IMR-90 (cell line): Measurements from ENCODE around the gene FBXL13. TPM values are rescaled to one million over a fixed set of nuclear protein-coding genes. Genes with fewer than 3 reads are reported as not detected.
A peak's percentile ranks its signal among the peaks of the same experiment; 100 is the strongest.

ENCODE experiments used
- ATAC-seq: fragments of 200-7000 bp; cut with Tn5 transposase; 2 replicates; pipeline ENCODE4 v1.9.1; 2020; ENCODE audit warnings: low read depth, mild to moderate bottlenecking, moderate library complexity
- BruUV-seq: library from RNA; stranded (reverse); fragments of 400-500 nt; replicated peaks from 2 replicates; lab custom pipeline; 2021; lab: Mats Ljungman, UMichigan
- CTCF ChIA-PET: fragments of 300-600 bp; formaldehyde crosslinking; extraction: SDS; loops from one replicate; lab custom pipeline; 2021; ENCODE audit warnings: antibody characterized with exemption; lab: Yijun Ruan, JAX
- POLR2A ChIA-PET: fragments of 300-600 bp; sonication (Branson Sonifier 250); formaldehyde crosslinking; loops from one replicate; lab custom pipeline; 2022; ENCODE audit warnings: antibody characterized with exemption; ENCODE audit not compliant: unreplicated experiment; lab: Charles Lee
- DNase-seq: peaks from one replicate; pipeline ENCODE4 v3.0.0; 2013
- H2AFZ ChIP-seq: replicated peaks from 2 replicates; pipeline ENCODE3; 2013; ENCODE audit warnings: low read length, mild to moderate bottlenecking; ENCODE audit not compliant: poor library complexity
- H2AK5ac ChIP-seq: 2 replicates; pipeline ENCODE4 v1.6.1; 2013; ENCODE audit warnings: low read depth, low read length, inconsistent platforms
- H2AK9ac ChIP-seq: replicated peaks from 2 replicates; pipeline ENCODE3; 2013; ENCODE audit warnings: mild to moderate bottlenecking, low read depth, low read length, moderate library complexity; ENCODE audit not compliant: poor library complexity
- H2BK120ac ChIP-seq: 2 replicates; pipeline ENCODE4 v1.6.1; 2013; ENCODE audit warnings: low read depth, low read length, inconsistent platforms
- H2BK15ac ChIP-seq: 3 replicates; pipeline ENCODE4 v1.6.1; 2013; ENCODE audit warnings: low read depth, low read length, inconsistent platforms
- H2BK20ac ChIP-seq: 2 replicates; pipeline ENCODE4 v1.6.1; 2013; ENCODE audit warnings: low read depth, mild to moderate bottlenecking, inconsistent platforms, low read length, moderate library complexity
- H2BK5ac ChIP-seq: 2 replicates; pipeline ENCODE4 v1.6.1; 2013; ENCODE audit warnings: mild to moderate bottlenecking, low read depth, low read length, inconsistent platforms; ENCODE audit not compliant: poor library complexity, severe bottlenecking
- H3K14ac ChIP-seq: replicated peaks from 2 replicates; pipeline ENCODE4 v1.6.1; 2013; ENCODE audit warnings: low read depth, low read length, inconsistent platforms
- H3K18ac ChIP-seq: 2 replicates; pipeline ENCODE4 v1.6.1; 2013; ENCODE audit warnings: low read depth, low read length, control low read depth
- H3K23ac ChIP-seq: 2 replicates; pipeline ENCODE4 v1.6.1; 2013; ENCODE audit warnings: low read depth, low read length, inconsistent platforms
- H3K27ac ChIP-seq: 2 replicates; pipeline ENCODE4 v1.5.1; 2013; ENCODE audit warnings: mild to moderate bottlenecking, control low read depth, low read length; ENCODE audit not compliant: insufficient read depth
- H3K27me3 ChIP-seq: 2 replicates; pipeline ENCODE4 v1.6.1; 2013; ENCODE audit warnings: low read length; ENCODE audit not compliant: control insufficient read depth, insufficient read depth
- H3K36me3 ChIP-seq: 2 replicates; pipeline ENCODE4 v1.6.1; 2013; ENCODE audit warnings: low read length, mixed read lengths; ENCODE audit not compliant: control insufficient read depth, insufficient read depth
- H3K4ac ChIP-seq: 2 replicates; pipeline ENCODE4 v1.6.1; 2013; ENCODE audit warnings: low read depth, low read length, inconsistent platforms
- H3K4me1 ChIP-seq: 2 replicates; pipeline ENCODE4 v1.6.1; 2013; ENCODE audit warnings: low read length, mixed read lengths; ENCODE audit not compliant: control insufficient read depth, insufficient read depth
- H3K4me2 ChIP-seq: 2 replicates; pipeline ENCODE4 v1.6.1; 2013; ENCODE audit warnings: low read depth, mild to moderate bottlenecking, control low read depth, low read length, moderate library complexity
- H3K4me3 ChIP-seq: 2 replicates; pipeline ENCODE4 v1.5.1; 2013; ENCODE audit warnings: low read depth, mild to moderate bottlenecking, control low read depth, low read length, moderate library complexity; ENCODE audit not compliant: insufficient read depth
- H3K56ac ChIP-seq: 2 replicates; pipeline ENCODE4 v1.6.1; 2013; ENCODE audit warnings: low read length, inconsistent platforms; ENCODE audit not compliant: insufficient read depth; ENCODE audit errors: extremely low read depth
- H3K79me1 ChIP-seq, 2 experiments: 2 replicates each; pipeline ENCODE4 v1.6.1; 2013; ENCODE audit warnings: low read length in 2 of 2, inconsistent platforms in 1 of 2, low read depth in 1 of 2
- H3K9ac ChIP-seq: 2 replicates; pipeline ENCODE4 v1.6.1; 2013; ENCODE audit warnings: low read depth, low read length, control low read depth
- H3K9me1 ChIP-seq: 2 replicates; pipeline ENCODE4 v1.6.1; 2013; ENCODE audit warnings: low read length, inconsistent platforms; ENCODE audit not compliant: insufficient read depth
- H3K9me3 ChIP-seq: 2 replicates; pipeline ENCODE4 v1.6.1; 2013; ENCODE audit warnings: low read length; ENCODE audit not compliant: control insufficient read depth, insufficient read depth
- H4K20me1 ChIP-seq: 2 replicates; pipeline ENCODE4 v1.6.1; 2013; ENCODE audit warnings: low read length, inconsistent platforms; ENCODE audit not compliant: insufficient read depth
- H4K5ac ChIP-seq: 2 replicates; pipeline ENCODE4 v1.6.1; 2013; ENCODE audit warnings: mild to moderate bottlenecking, low read depth, low read length, control low read depth
- H4K8ac ChIP-seq, 2 experiments: 2 replicates each; pipeline ENCODE4 v1.6.1; 2013; ENCODE audit warnings: low read depth in 2 of 2, low read length in 2 of 2, control low read depth in 1 of 2, inconsistent platforms in 1 of 2
- H4K91ac ChIP-seq: 2 replicates; pipeline ENCODE4 v1.6.1; 2013; ENCODE audit warnings: low read depth, low read length, inconsistent platforms; ENCODE audit not compliant: insufficient read depth
- BHLHE40 ChIP-seq: fragments of 150-350 bp; IDR thresholded peaks from 2 replicates; pipeline ENCODE4 v1.6.1; 2016; ENCODE audit warnings: mild to moderate bottlenecking, low read depth, low read length
- CEBPB ChIP-seq: IDR thresholded peaks from 2 replicates; pipeline ENCODE4 v1.6.1; 2012; ENCODE audit warnings: low read depth, low read length, improper control_type of control experiment
- CTCF ChIP-seq: conservative IDR thresholded peaks from 2 replicates; pipeline ENCODE4 v1.5.1; 2012; ENCODE audit warnings: mild to moderate bottlenecking, low read depth, low read length, improper control_type of control experiment
- ELK1 ChIP-seq: fragments of 150-350 bp; IDR thresholded peaks from 2 replicates; pipeline ENCODE4 v1.6.1; 2016; ENCODE audit warnings: low read depth, mild to moderate bottlenecking, low read length, moderate library complexity, borderline replicate concordance
- FOS ChIP-seq: fragments of 150-350 bp; IDR thresholded peaks from 2 replicates; pipeline ENCODE4 v1.6.1; 2016; ENCODE audit warnings: low read depth, low read length
- MAFK ChIP-seq: IDR thresholded peaks from 2 replicates; pipeline ENCODE4 v1.6.1; 2012; ENCODE audit warnings: low read depth, low read length, improper control_type of control experiment
- MXI1 ChIP-seq: IDR thresholded peaks from 2 replicates; pipeline ENCODE4 v1.6.1; 2012; ENCODE audit warnings: low read depth, mild to moderate bottlenecking, low read length, moderate library complexity, borderline replicate concordance
- NFE2L2 ChIP-seq: fragments of 150-350 bp; IDR thresholded peaks from 2 replicates; pipeline ENCODE4 v1.6.1; 2016; ENCODE audit warnings: low read depth, mild to moderate bottlenecking, low read length
- POLR2A ChIP-seq: IDR thresholded peaks from 2 replicates; pipeline ENCODE4 v1.6.1; 2012; ENCODE audit warnings: mild to moderate bottlenecking, low read depth, low read length
- RFX5 ChIP-seq: IDR thresholded peaks from 2 replicates; pipeline ENCODE4 v1.8.0; 2012; ENCODE audit warnings: low read depth, mild to moderate bottlenecking, low read length, moderate library complexity
- USF2 ChIP-seq: fragments of 150-350 bp; IDR thresholded peaks from 2 replicates; pipeline ENCODE4 v1.6.1; 2017; ENCODE audit warnings: mild to moderate bottlenecking, antibody characterized with exemption, low read length, low read depth
- WGBS, 2 experiments: methylation state at CpG; one replicate each; pipeline versions ENCODE4 v1.1.5 to v1.1.7; 2013; ENCODE audit warnings: missing lambda C conversion rate in 2 of 2; ENCODE audit not compliant: insufficient read length in 1 of 2; ENCODE audit errors: extremely low coverage in 2 of 2; 5-methylcytosine and 5-hydroxymethylcytosine counted together
- dilution Hi-C: fragments of 300-500 bp; cut with HindIII; formaldehyde crosslinking; loops from one replicate; pipeline ENCODE4 v1.14.3; 2018; ENCODE audit warnings: low sequenced_read_pairs; ENCODE audit not compliant: unreplicated experiment
- in situ Hi-C: fragments of 300-500 bp; cut with MboI; formaldehyde crosslinking; loops from 3 replicates; pipeline ENCODE4 v1.14.3; 2019; ENCODE audit warnings: low sequenced_read_pairs, inconsistent platforms, mixed read lengths
- intact Hi-C: fragments of 100-400 bp; cut with micrococcal nuclease; formaldehyde crosslinking; loops from 2 replicates; pipeline ENCODE4 v1.10.0; 2022
- polyA plus RNA-seq, 3 experiments: library from polyadenylated mRNA; depleted of rRNA; stranded (reverse); fragments of >200 nt; gene quantifications; 2 replicates each; pipeline ENCODE4 v1.2.3, GENCODE V29; 2012; ENCODE audit warnings: low replicate concordance in 1 of 3
- total RNA-seq: library from RNA; depleted of rRNA; stranded (reverse); fragments of >200 nt; gene quantifications from 2 replicates; pipeline ENCODE4 v1.2.3, GENCODE V29; 2012

The FBXL13 gene
- total and polyA plus RNA-seq, 2 of the 4 experiments (the other 2 are of a cell fraction), result 0.24 to 0.36 TPM

GRCh38 chr7:102834999-102835398 lies 239.6 kb downstream of the FBXL13 start:
- no peaks in the 10 kb centered on the region for H3K9me1 ChIP-seq
- H2BK15ac ChIP-seq, result 0 out of 3 replicates have a peak overlapping the region, but pooled peaks have one; percentile 1
- no peaks in the 10 kb centered on the region for H4K20me1 ChIP-seq
- POLR2A ChIA-PET, result no interaction called here
- H2BK120ac ChIP-seq, result peak overlapping the region; percentile 50; the same call in 1 of the 2 replicates
- H2BK20ac ChIP-seq, result no peak overlapping the region
- H4K8ac ChIP-seq, result no peak overlapping the region; a peak in 2 of 4 replicates
- H4K5ac ChIP-seq, result peak overlapping the region; percentile 11; the same call in 1 of the 2 replicates
- no peaks in the 10 kb centered on the region for H3K9me3 ChIP-seq
- peak overlapping the region; percentile 62 for H3K18ac ChIP-seq
- H3K4me3 ChIP-seq, result no peak overlapping the region
- no peak overlapping the region for H3K9ac ChIP-seq
- no TSS peak for BruUV-seq
- in situ Hi-C loops, result no loop called here
- H3K4ac ChIP-seq, result peak overlapping the region; percentile 33; the same call in 1 of the 2 replicates
- no peak overlapping the region; the same call in 1 of the 2 replicates for H2AK5ac ChIP-seq
- no peaks in the 10 kb centered on the region for H3K27me3 ChIP-seq
- no peak overlapping the region for H3K23ac ChIP-seq
- CTCF ChIA-PET, result no interaction called here
- ATAC-seq (peak; percentile 76), DNase-seq (peak; percentile 91)
- peak overlapping the region; percentile 1; the same call in 1 of the 2 replicates for H3K56ac ChIP-seq
- H3K36me3 ChIP-seq, result no peaks in the 10 kb centered on the region
- peaks cover 12% of the 10 kb centered on the region for H3K4me1 ChIP-seq
- peak overlapping the region; percentile 40; the same call in 1 of the 2 replicates for H3K4me2 ChIP-seq
- peak overlapping the region; percentile 27; the same call in 1 of the 2 replicates for H4K91ac ChIP-seq
- H2BK5ac ChIP-seq, result no peak overlapping the region
- no peak for TF ChIP-seq CTCF
- 0 out of 2 replicates have a peak, but pooled peaks have one; percentile 20 for TF ChIP-seq NFE2L2
- TF ChIP-seq BHLHE40, result no peak
- TF ChIP-seq POLR2A, result no peak
- TF ChIP-seq FOS, result peak; percentile 79
- no peak for TF ChIP-seq RFX5
- TF ChIP-seq USF2, result no peak
- TF ChIP-seq ELK1, result no peak
- peak; percentile 95 for TF ChIP-seq MAFK
- TF ChIP-seq CEBPB, result no peak
- no peak for TF ChIP-seq MXI1
- intact Hi-C loops, result no loop called here
- no CpG with 5 or more reads among the region's 1 CpG for WGBS, 2 experiments
- H3K79me1 ChIP-seq, result no peaks in the 10 kb centered on the region; a peak in 1 of 4 replicates
- no peak overlapping the region for H3K14ac ChIP-seq
- no peak overlapping the region for H2AK9ac ChIP-seq
- dilution Hi-C loops, result no loop called here
- no peak overlapping the region for H2AFZ ChIP-seq
- H3K27ac ChIP-seq, result peak overlapping the region; percentile 33; the same call in 1 of the 2 replicates
